GM11168 (cell line): ENCODE data around the gene DAAM2.

Source experiments
- in situ Hi-C: fragments of 300-500 bp; cut with MboI; formaldehyde crosslinking; loops from one replicate; pipeline ENCODE4 v1.12.0; 2022; ENCODE audit warnings: low sequenced_read_pairs; ENCODE audit not compliant: unreplicated experiment

Gene DAAM2

DNA sequence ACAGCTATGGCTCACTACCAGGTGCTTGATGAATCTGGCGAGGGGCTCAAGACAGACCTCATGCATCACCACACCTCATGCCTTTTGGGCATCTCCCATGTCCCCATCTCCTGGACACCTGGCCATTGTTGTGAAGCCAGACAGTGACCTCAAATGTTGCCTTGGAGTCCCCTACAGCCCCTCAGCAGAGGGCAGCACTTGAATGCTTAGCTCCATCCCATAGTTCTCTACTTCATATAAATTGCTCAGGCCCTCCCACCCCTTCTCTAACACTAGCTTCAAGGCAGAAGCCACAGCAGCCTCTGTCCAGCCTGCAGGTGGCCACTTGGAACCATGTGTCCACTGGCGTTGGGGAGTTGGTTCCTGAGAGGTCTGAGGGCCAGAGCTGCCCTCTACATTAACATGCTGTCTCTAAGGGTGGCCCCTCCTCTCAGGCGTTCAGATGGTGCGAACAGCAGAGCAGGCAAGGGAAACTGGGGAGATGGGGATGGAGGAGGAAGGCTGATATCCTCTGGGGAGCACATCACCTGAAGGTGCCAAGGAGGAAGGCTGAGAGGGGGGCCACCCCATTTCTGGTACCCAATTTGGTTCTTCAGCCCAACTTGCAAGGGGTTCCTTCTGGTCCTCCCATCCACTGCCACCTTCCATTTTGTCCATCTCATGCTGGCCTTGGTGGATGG is 110.8 kb downstream of the DAAM2 start:
- in situ Hi-C loops: no loop called here

DNA sequence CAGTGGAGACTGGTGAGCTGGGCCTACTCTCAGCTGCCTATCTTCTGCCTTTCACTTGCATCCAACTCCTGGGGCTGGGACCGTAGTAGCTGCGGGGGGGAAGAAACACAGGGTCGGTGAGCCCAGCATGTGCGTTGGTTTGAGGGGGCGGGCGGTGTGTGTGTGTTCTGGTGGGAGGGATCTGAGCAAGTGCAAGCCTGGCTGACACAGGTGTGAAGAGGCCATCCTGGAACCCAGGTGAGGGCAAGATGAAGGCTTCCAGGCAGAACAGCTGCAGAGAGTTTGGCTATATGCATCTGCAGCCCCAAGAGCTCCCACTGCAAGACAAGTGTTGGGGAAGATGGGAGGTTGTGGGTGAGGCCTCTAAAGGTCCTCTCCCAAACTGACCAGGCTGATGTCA is 111.5 kb downstream of the DAAM2 start:
- in situ Hi-C loops: no loop called here

GRCh38 chr6:39904946-39905639 is 112.9 kb downstream of the DAAM2 start:
- in situ Hi-C loops: no loop called here

DNA sequence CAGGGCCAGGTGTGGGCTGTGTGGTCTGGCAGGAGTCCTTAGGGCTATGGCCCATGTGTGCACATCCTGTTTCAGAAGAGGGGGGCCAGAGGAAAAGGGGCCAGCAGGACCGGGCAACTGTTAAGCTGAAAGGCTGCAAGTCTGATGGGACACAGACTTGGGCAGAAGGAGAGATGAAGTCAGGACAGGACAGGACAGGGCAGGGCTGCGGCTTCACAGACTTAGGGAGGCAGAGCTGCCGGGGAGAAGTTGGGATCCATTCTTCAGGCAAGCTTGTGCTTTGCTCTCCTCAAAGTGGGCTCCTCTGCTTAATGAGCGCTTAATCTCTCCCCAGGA is 113.4 kb downstream of the DAAM2 start:
- in situ Hi-C loops: no loop called here

DNA sequence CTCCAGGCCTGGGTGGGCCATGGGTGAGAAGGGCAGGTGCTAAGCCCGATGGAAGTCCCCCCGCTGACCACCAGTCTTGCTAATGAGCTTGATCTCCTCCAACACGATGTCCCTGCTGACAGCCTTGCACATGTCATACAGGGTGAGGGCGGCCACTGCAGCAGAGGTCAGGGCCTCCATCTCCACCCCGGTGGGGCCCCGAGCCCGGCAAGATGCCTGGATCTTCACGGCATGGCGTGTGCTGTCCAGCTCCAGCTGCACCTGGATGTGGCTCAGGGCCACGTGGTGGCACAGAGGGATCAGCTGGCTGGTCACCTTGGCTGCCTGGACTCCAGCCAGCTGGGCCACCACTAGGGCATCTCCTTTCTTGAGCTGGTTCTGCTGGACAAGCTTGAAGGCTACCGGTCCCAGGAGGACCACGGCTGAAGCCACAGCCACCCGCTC is 114.2 kb downstream of the DAAM2 start:
- in situ Hi-C loops: no loop called here

GRCh38 chr6:39907871-39908575 is 115.8 kb downstream of the DAAM2 start:
- in situ Hi-C loops: no loop called here

GRCh38 chr6:39908838-39909583 is 116.8 kb downstream of the DAAM2 start:
- in situ Hi-C loops: no loop called here

DNA sequence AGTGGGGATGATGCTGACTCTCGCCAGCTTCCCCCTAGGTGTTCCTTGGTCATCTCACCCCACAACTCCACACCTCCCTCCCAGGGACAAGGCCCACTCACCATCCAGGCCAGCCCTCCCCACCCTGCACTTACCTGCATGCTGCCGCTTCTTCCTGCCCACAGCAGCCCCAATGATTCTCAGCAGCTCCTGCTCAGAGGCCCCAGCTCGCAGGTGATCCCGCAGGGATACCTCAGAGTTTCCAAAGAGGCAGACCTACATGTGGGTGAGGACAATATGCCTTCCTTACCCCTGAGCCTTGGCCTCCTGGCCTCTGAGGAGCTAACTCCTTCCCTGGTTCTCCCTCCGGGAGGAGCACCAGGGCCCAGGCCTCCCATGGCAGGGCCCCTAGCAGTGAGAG is 117.5 kb downstream of the DAAM2 start:
- in situ Hi-C loops: no loop called here

DNA sequence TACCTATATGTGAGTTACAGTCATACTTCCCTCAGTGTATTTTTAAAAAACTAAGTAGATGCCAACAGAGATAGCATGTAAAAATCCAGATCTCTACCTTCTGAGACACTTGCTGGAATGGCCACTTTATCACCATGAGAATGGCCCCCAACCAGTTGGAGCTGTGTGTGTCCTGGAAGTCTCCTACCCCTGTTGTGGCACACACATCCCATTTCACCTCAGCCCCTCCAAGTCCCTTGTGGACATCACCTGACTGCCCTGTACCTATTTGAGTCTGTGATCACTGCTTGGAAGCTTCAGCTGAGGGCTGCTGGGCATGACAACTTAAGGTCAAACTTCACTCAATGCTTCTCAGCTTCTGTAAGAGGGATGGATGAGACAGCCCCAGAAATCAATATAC is 118.0 kb downstream of the DAAM2 start:
- in situ Hi-C loops: no loop called here

DNA sequence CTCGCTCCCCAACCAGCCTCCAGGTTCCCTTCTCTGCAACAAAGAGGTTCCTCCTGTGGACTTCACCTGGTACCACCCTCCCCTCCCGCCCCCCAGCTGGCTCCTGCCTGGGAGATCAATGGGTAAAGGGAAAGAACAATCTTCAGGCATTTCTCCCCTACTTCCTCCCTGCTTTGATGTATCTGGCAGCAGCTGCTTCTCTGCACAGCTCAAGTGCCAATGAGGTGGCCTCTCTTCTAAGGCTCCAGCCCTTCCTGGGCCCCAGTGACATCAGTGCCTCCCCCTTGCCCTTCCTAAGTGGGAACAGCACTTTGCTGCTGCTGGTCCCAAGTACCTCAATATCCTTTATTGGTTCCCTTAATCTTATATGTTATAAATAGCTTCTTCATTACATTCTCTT is 118.6 kb downstream of the DAAM2 start:
- in situ Hi-C loops: no loop called here

DNA sequence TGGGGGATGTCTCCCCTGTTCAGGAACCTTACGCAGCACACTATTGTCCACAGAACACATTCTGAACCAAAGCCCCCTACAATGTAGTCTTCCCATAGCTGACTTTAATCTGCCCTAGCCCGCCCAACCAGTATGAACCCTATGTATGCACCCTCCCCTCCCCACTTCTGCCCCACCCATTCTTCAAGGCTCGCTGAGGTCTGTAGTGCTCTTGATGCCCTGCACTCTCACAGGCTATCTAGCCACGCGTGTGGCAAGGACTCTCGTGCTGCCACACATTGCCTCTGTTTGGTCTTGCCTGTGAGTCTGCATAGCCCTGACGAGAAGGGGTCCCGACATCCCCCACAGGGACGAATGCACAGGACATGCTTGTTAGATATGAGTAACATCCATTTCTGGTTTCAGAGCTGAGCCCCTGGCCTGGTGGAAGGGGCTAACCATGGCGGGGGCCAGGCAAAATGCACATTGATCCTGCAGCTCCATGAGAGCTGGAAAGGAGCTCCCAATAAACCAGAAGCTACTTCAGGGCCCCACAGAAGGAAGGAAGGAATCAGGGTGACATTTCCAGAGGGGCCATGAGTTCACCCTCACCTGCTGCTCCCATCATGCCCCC is 119.4 kb downstream of the DAAM2 start:
- in situ Hi-C loops: no loop called here

- in situ Hi-C loops: no loop called here
Observed at GRCh38 chr6:39912446-39912845, 120.3 kb downstream of the DAAM2 start.

DNA sequence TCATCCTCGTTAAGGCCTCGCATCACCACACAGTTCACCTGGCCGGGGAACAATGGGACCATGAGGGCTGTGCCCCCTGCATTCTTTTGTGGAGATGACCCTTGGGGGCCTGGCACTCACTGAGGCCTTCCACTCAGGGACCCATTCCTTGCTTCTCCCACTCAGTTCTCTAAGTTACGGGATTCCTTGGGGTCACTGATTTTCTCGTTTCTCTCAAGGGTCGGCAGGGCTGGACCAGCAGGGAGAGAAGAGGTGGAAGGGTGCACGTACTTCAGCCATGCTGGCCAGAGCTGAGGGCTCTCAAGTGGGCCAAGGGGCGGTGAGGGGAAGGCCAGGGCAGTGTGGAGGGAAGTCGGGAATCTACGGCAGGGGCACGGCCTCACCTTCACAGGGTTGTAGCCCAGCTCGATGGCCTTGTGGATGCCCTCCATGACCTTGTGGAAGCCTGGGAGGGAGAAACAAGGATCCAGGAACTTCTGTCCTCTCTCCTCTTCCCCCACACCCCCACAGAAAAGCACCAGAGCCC is 121.3 kb downstream of the DAAM2 start:
- in situ Hi-C loops: no loop called here

DNA sequence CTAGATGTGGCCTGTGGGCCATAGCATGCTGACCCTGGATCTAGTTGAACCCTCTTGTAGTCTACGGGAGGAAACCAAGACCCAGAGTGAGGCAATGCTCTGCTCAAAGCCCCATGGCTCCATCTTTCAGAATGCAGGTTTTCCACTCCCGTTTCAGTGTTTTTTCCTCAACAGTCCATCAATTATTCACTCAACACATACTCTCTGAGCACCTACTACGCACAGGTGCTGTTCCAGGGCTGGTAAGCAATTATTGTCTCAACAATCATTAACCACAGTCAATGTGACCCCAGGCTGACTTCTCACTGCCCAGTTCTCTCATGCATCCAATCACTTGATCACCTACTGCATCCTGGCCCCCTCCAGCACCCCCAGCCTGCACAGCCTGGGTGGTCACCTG is 122.1 kb downstream of the DAAM2 start:
- in situ Hi-C loops: no loop called here

DNA sequence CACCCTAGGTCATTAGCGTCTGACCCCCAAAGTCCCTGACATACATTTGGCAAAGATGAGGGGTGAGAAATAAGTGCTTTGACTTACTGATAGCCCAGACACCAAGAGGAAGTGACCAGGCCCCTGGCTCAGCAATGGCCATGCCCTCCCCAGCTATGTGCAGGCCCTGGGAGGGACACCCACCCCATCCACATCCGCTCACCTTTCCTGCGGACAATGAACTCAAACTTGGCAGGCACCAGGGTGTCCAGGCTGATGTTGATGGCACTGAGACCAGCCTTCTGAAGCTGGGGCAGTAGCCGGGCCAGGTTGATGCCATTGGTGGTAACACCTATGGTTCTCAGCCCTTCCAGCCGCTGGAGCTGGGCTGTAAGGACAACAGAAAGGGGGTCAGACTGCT is 123.7 kb downstream of the DAAM2 start:
- in situ Hi-C loops: no loop called here

GRCh38 chr6:39917329-39917728 is 125.2 kb downstream of the DAAM2 start:
- in situ Hi-C loops: no loop called here

GRCh38 chr6:39917981-39918380 is 125.8 kb downstream of the DAAM2 start:
- in situ Hi-C loops: no loop called here

- in situ Hi-C loops: no loop called here
Observed at GRCh38 chr6:39918831-39919230, 126.7 kb downstream of the DAAM2 start.

DNA sequence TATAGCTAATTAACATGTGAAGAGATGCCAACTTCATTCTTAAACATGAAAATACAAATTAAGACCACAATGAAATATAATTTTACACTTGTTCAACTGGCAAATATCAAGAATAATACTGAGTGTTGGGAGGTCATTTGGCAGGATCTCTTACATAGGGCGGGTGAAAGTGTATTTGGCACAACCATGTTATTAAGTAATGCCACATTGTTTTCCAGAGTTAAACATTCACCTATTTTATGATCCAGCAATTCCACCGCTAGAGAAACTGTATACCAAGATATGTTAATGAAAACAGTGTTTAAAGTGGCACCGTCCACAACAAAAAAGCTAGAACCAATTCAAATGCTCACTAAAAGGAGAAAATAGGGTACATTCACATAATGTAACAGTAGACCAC is 128.0 kb downstream of the DAAM2 start:
- in situ Hi-C loops: no loop called here

GRCh38 chr6:39922821-39923220 is 130.6 kb downstream of the DAAM2 start:
- in situ Hi-C loops: no loop called here
